ENCODE data around the gene POPDC3. TPM values are rescaled to one million over a fixed set of nuclear protein-coding genes. Genes with fewer than 3 reads are reported as not detected.
A peak's percentile ranks its signal among the peaks of the same experiment; 100 is the strongest.
"Not testable (repeated sequence)": the region's sequence is repeated elsewhere in the genome, so short reads cannot be mapped to it uniquely, and the experiment has no call there.

The POPDC3 gene
- total RNA-seq, 1 experiment from 2014 or later, result 45.7 TPM

GRCh38 chr6:105196076-105196475 lies 16.3 kb upstream of the POPDC3 start:
- DNase-seq (ENCODE audit: low spot score), result no peak

GRCh38 chr6:105194591-105194990 lies 14.8 kb upstream of the POPDC3 start:
- no peak for DNase-seq (ENCODE audit: low spot score)

- no peak for DNase-seq (ENCODE audit: low spot score)
Measured at GRCh38 chr6:105194106-105194505, 14.3 kb upstream of the POPDC3 start.

DNA sequence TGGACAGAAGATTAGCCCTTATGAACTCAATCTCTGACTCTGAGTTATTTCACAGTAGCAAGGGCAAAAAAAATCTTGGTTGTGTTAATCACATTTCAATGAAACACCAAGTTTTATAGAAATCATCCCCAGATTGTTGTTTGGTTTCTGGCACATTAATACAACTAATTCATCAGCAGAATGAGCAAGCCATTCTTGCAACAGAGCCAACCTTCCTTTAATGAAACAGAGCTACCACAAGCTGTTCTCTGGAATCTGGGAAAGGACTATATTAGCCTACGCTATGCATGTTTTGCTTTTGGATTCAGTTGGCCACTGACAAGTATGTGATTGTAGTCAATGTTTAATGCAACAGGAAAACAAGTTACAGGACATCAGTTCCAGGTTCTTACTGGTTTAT lies 13.8 kb upstream of the POPDC3 start:
- no peak for DNase-seq (ENCODE audit: low spot score)

DNA sequence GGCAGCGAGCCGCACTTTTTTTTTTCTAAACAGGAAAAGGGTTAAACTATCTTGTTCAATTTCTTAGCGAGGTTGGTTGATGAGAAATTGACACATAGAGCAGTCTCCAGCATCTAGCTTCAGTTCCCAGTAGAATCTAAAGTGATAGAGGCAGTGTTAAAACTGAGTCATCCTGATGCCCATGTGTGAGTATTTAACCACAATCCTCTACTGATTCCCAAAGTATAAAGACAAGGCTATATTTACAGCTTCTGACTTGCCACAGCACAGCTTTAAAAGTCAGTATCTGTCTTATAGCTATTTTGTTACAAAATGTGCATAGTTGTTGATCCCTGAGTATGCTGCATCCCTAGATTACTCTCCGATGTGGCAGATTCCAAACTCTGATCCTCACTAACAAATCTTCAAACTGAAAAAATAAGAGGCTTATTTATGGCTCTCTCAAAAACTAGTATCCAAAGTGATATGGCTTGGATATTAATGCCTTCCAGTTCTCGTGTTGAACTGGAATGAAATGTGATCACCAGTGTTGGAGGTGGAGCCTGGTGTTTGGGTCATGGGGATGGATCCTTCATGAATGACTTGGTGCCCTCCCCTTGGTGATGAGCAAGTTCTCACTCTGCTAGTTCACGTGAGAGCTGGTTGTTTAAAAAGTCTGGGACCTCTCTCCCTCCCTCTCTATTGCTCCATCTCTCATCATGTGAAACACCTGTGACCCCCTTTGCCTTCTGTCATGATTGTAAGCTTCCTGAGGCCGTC lies 13.1 kb upstream of the POPDC3 start:
- DNase-seq (ENCODE audit: low spot score), result peak; percentile 58

DNA sequence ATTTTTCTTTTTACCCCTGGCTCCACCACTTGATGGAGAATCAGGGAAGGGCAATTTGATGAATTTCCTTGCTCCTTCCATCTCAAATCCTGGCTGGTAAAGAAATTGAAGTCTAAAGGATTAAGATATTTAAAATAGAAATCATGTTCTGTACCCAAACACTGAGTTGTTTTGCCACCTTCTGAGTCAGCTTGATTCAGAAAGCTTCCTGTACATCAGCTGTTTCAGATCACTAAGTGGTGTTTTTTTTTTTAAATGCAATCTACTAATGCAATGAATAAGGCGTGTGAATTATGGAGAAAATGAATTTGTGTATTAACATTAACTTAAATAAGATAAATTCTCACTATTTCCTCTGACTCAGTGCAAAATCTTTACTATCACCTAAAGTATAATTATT lies 11.5 kb upstream of the POPDC3 start:
- no peak for DNase-seq (ENCODE audit: low spot score)

- no peak for DNase-seq (ENCODE audit: low spot score)
Measured at GRCh38 chr6:105189026-105189820, 9.4 kb upstream of the POPDC3 start.

DNA sequence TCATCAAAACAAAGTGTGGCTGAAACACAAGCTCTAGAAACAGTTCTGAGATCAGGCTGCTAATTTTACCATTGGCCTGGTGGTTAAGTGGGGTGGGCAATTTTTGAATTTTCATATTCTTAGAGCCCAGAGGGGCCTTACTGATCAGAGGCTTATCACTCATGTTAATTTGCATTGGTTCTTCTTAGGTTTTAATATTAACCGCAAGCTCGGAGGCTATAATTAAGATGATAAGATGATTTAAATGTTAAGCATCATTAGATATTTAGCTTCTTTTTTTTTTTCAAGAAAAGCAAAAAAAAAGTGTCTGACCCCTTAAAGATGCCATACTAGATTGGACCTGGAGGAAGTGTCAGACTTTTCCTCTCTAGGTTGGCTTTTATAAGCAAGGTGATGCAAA lies 8.4 kb upstream of the POPDC3 start:
- DNase-seq (ENCODE audit: low spot score), result no peak

GRCh38 chr6:105186576-105186975 lies 6.8 kb upstream of the POPDC3 start:
- DNase-seq (ENCODE audit: low spot score), result no peak

DNA sequence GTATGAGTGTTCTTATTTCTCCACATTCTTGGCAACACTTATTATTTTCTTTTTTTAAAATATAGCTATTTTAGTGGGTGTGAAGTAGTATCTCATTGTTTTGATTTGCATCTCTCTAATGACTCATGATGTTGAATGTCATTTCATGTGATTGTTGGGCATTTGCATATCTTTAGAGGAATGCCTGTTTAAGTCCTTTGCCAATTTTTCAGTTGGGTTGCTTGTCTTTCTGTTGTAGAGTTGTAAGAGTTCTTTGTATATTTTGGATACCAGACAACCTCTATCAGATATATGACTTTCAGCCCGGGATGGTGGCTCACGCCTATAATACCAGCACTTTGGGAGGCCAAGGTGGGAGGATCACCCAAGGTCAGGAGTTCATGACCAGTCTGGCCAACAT lies 5.1 kb upstream of the POPDC3 start:
- peak; percentile 43 for DNase-seq (ENCODE audit: low spot score)

GRCh38 chr6:105181981-105182515 lies 2.2 kb upstream of the POPDC3 start:
- DNase-seq (ENCODE audit: low spot score), result no peak

DNA sequence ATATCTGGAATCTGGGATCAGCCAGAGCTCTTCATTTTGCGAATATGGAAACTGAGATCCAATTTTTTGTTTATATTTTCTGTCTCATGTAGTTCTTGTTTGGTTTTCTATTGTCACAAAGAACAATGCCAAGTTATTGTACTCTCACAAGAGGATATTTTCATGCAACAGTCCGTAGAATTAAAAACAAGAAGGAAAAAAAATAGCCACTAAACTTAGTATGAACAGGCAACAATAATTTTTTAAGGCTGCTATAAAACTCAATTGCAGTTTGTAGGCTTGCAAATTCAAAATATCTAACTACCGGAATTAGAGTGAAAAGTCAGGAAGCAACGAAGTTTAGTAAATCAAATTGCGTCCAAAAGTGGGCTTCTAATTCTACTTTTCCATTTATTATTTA lies 1.2 kb downstream of the POPDC3 start:
- no peak for DNase-seq (ENCODE audit: low spot score)

GRCh38 chr6:105178110-105178509 lies 1.7 kb downstream of the POPDC3 start:
- DNase-seq (ENCODE audit: low spot score), result peak; percentile 79

DNA sequence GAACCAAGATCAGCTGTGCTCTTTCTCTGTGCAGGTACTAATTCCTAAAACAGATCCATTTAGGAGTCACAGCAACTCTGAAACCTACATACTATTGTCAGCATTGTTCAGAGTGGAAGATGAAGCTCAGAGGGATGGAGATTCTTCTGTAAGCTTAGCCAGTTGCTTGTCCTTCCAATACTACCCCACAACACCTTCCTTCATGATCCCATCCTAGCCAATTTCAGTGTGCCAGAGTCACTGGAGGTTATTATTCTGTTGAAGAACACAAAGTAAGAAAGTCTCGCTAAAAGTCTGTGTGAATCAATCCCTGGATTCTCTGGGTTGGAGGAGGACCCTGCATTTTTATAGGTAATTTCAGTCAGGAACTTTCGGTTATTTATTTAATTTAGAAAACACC lies 2.3 kb downstream of the POPDC3 start:
- no peak for DNase-seq (ENCODE audit: low spot score)

- DNase-seq (ENCODE audit: low spot score), result peak; percentile 85
Measured at GRCh38 chr6:105174512-105174911, 5.3 kb downstream of the POPDC3 start.

- not testable (repeated sequence) for DNase-seq (ENCODE audit: low spot score)
Measured at GRCh38 chr6:105172515-105172914, 7.3 kb downstream of the POPDC3 start.

DNA sequence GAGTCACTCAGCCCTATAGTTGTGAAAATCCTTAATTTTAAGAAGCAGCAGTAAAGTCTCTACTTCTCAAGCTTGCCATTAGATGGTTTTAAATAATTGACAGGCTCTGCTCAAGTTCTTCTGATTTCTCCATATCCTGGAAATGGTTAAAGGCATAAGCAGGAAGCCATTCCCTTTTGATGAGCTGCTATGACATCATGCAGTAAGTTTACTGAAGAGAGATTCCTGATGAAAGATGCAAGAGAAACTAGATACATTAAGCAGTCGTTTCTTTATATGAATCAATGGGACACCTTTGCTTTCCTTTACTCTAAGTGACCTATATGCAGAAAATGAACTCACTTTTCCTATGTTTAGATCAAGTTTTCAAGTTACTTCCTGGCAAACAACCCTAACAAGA lies 9.8 kb downstream of the POPDC3 start:
- DNase-seq (ENCODE audit: low spot score), result no peak

DNA sequence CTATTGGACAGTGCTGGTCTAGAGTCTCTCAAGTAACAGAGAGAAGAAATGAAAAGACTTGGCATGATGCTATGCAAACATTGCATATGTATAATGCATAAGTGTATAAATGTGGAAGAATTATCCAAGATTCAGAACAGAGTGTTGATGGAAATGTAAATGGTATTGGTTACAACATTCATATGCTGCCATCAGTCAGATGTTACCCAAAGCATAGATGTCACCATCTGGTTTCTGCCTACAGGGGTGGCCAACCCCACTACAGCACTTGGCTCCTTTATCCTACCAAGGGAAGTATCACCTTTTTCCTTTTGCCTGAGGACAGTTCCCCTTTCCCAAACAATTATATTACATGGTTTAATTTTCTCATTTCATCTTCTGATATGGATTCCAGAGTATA lies 11.9 kb downstream of the POPDC3 start:
- DNase-seq (ENCODE audit: low spot score), result no peak

DNA sequence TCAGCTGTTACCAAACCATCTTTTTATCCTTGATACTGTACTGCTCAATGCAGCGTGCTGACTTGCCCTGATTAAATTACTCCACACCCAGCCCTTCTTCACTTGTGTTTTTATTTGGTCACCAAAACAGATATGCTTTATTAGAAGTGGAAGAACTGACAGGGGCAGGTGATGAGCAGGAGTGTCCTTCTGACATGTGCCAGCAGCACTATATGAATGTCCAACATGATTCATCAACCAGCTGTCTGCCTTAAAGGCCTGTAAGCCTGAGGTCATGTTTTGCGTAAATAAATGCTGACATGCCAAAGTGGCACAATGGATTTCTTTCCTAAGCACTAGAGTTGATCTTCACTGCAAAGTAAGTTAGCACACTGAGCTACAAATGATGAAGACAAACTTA lies 15.4 kb downstream of the POPDC3 start:
- DNase-seq (ENCODE audit: low spot score), result peak; percentile 28

DNA sequence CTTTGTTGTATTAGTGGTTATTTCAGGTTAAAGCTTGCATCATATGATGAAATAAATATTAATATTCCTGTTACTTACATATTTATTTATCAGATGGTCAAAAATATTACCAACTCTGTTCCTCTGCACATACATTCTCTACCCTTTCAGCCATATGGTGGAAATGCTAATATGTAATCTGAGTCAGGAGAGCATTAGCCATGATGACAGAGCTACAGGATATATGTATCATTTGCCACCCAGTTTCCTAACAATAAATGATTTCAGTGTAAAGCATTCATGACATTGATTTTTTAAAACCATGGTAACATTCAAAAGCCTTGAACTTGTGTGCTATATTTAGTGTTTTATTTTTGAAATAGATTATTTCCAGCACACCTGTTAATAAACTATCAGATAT lies 16.6 kb downstream of the POPDC3 start:
- no peak for DNase-seq (ENCODE audit: low spot score)

DNA sequence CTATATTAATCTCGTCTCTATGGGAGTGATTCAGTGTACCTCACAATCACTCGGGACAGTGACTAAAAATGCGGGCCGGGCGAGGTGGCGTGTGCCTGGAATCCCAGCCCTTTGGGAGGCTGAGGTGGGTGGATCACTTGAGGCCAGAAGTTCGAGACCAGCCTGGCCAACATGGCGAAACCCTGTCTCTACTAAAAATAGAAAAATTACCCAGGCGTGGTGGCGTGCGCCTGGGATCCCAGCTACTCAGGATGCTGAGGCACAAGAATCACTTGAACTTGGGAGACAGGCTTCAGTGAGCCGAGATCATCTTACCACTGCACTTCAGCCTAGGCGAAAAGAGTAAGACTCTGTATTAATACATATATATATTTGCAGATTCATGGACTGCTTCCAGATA lies 17.4 kb downstream of the POPDC3 start:
- no peak for DNase-seq (ENCODE audit: low spot score)

- no peak for DNase-seq (ENCODE audit: low spot score)
Measured at GRCh38 chr6:105161421-105161820, 18.4 kb downstream of the POPDC3 start.

- DNase-seq (ENCODE audit: low spot score), result no peak
Measured at GRCh38 chr6:105153676-105154075, 26.1 kb downstream of the POPDC3 start.

Data from A172 (cell line).